NCI-H446 treated with DMSO at 0.1 percent for 48 hours (cell line): ENCODE data around the gene ACAA2.

Source experiments
- DNase-seq: peaks from one replicate; lab custom pipeline; 2025; lab: John Stamatoyannopoulos, UW

Gene ACAA2

GRCh38 chr18:49813319-49814146 is at the start of gene ACAA2:
ACAA2 (minus strand) TSS chr18:49813533; CDS start chr18:49813484, 49 bp downstream.
- DNase-seq: peak; percentile 79

- peak; percentile 48 for DNase-seq
Observed at GRCh38 chr18:49862656-49863385, 49.5 kb upstream of the ACAA2 start.

- no peak for DNase-seq
Observed at GRCh38 chr18:49861659-49862058, 48.3 kb upstream of the ACAA2 start.

- DNase-seq: no peak
Observed at GRCh38 chr18:49859725-49860124, 46.4 kb upstream of the ACAA2 start.

GRCh38 chr18:49859021-49859359 is 45.7 kb upstream of the ACAA2 start:
- DNase-seq: no peak

GRCh38 chr18:49858309-49859020 is 45.1 kb upstream of the ACAA2 start:
- peak; percentile 16 for DNase-seq

- DNase-seq: no peak
Observed at GRCh38 chr18:49857708-49858107, 44.4 kb upstream of the ACAA2 start.

GRCh38 chr18:49856496-49856895 is 43.2 kb upstream of the ACAA2 start:
- DNase-seq: no peak

GRCh38 chr18:49855711-49856415 is 42.5 kb upstream of the ACAA2 start:
- no peak for DNase-seq

GRCh38 chr18:49854681-49855080 is 41.3 kb upstream of the ACAA2 start:
- DNase-seq: no peak

- no peak for DNase-seq
Observed at GRCh38 chr18:49853436-49853835, 40.1 kb upstream of the ACAA2 start.

- no peak for DNase-seq
Observed at GRCh38 chr18:49853011-49853410, 39.7 kb upstream of the ACAA2 start.

- no peak for DNase-seq
Observed at GRCh38 chr18:49851624-49852023, 38.3 kb upstream of the ACAA2 start.

GRCh38 chr18:49850636-49851035 is 37.3 kb upstream of the ACAA2 start:
- no peak for DNase-seq

GRCh38 chr18:49849331-49850217 is 36.2 kb upstream of the ACAA2 start:
- peak; percentile 18 for DNase-seq

GRCh38 chr18:49848115-49848514 is 34.8 kb upstream of the ACAA2 start:
- DNase-seq: no peak

- no peak for DNase-seq
Observed at GRCh38 chr18:49847524-49847923, 34.2 kb upstream of the ACAA2 start.

- no peak for DNase-seq
Observed at GRCh38 chr18:49846718-49847470, 33.6 kb upstream of the ACAA2 start.

- no peak for DNase-seq
Observed at GRCh38 chr18:49846361-49846662, 33.0 kb upstream of the ACAA2 start.

GRCh38 chr18:49845629-49846360 is 32.5 kb upstream of the ACAA2 start:
- DNase-seq: no peak
